ENCODE data around the gene CCDC91. TPM values are rescaled to one million over a fixed set of nuclear protein-coding genes. Genes with fewer than 3 reads are reported as not detected.

CCDC91 gene
- total and polyA plus RNA-seq, 9 of the 15 experiments (the other 6 are each of a cell fraction or from before 2014, with no cell fraction given), result 10.1 to 31.1 (median 26.3) TPM

- peak in 1 of 4 experiments; percentile 16 for DNase-seq (ENCODE audit: extremely low read depth in 1 of 4, low spot score in 3 of 4)
- 64% methylated on average over 2 of the region's 2 CpGs for WGBS (ENCODE audit: insufficient coverage, low coverage, missing lambda C conversion rate)
- no peak overlapping the region for H3K4me2 ChIP-seq (ENCODE audit: insufficient read depth, low read length)
- H3K27ac ChIP-seq (ENCODE audit: extremely low read depth, low read depth, low read length), result no peak overlapping the region
- peak; percentile 42 for TF ChIP-seq ZFP36 (IDR thresholded peaks at IDR 0.05; ENCODE audit: low read depth, low read length, partially characterized antibody)
- no peak for TF ChIP-seq CREM (IDR thresholded peaks at IDR 0.05; ENCODE audit: low read depth)
- peak; percentile 94 for TF ChIP-seq CBX5 (IDR thresholded peaks at IDR 0.05; ENCODE audit: borderline replicate concordance, low read depth)
- TF ChIP-seq SRF (CRISPR knock-in tag; IDR thresholded peaks at IDR 0.05), result no peak
- 0 out of 2 replicates have a peak, but pooled peaks have one; percentile 77 for TF ChIP-seq CBX1 (IDR thresholded peaks at IDR 0.05; ENCODE audit: low read depth)
- no peak for TF ChIP-seq SLC30A9 (CRISPR knock-in tag; IDR thresholded peaks at IDR 0.05)
- TF ChIP-seq ZNF280A (IDR thresholded peaks at IDR 0.05; ENCODE audit: low read depth, partially characterized antibody), result peak; percentile 73
- TF ChIP-seq TRIM28 (IDR thresholded peaks at IDR 0.05), result 0 out of 2 replicates have a peak, but pooled peaks have one; percentile 28
- TF ChIP-seq CBX3 (IDR thresholded peaks at IDR 0.05; ENCODE audit: borderline replicate concordance in 1 of 2, low read length in 2 of 2), result peak in 1 of 2 experiments; percentile 91; a peak in 2 of 3 replicates
- no peaks in the 10 kb centered on the region for H3K79me2 ChIP-seq (ENCODE audit: control insufficient read depth, insufficient read depth, low read length)
- H3K9me1 ChIP-seq (ENCODE audit: control insufficient read depth, insufficient read depth, low read length), result no peaks in the 10 kb centered on the region
- in situ Hi-C loops (cut with MboI), result no loop called here
- no peak overlapping the region for H2AFZ ChIP-seq (ENCODE audit: low read depth, low read length)
- H3K36me3 ChIP-seq (ENCODE audit: control insufficient read depth, insufficient read depth, low read length), result no peaks in the 10 kb centered on the region; the same call in 2 of the 3 replicates
- no peaks in the 10 kb centered on the region for H4K20me1 ChIP-seq (replicated peaks; ENCODE audit: control insufficient read depth, insufficient read depth, low read length)
- FAIRE-seq, result no peak
- no peak for ATAC-seq
- H3K4me1 ChIP-seq (replicated peaks in 1 of 2; ENCODE audit: control insufficient read depth in 2 of 2, insufficient read depth in 2 of 2, low read length in 2 of 2), result no peaks in the 10 kb centered on the region
- ChIA-PET POLR2A (interaction anchor here (0.5 kb wide), 1 partner anchor 15 kb away, joined by 3 read pairs; no protein-coding TSS in a partner anchor), CTCF (ENCODE audit: low intra/inter-chr PET ratio) (no interaction called here)
- intact Hi-C loops (cut with micrococcal nuclease), result no loop called here
- H3K9me3 ChIP-seq (replicated peaks; ENCODE audit: control insufficient read depth, insufficient read depth, low read depth, low read length), result peaks cover 24% of the 10 kb centered on the region
- H3K4me3 ChIP-seq, result no peak overlapping the region
- BruUV-seq (replicated peaks), result no TSS peak
- H3K9ac ChIP-seq (ENCODE audit: insufficient read depth in 1 of 2, low read depth in 2 of 2, low read length in 2 of 2), result no peak overlapping the region
- H3K27me3 ChIP-seq (ENCODE audit: control insufficient read depth in 2 of 2, insufficient read depth in 2 of 2, low read length in 2 of 2), result no peaks in the 10 kb centered on the region
Observed at GRCh38 chr12:28369483-28369882, 179.2 kb downstream of the CCDC91 start.
